ENCODE measurements around the gene B3GALT6. TPM values are rescaled to one million over a fixed set of nuclear protein-coding genes. Genes with fewer than 3 reads are reported as not detected.

B3GALT6 gene
- polyA plus RNA-seq, 1 experiment = 20.9 TPM

DNA sequence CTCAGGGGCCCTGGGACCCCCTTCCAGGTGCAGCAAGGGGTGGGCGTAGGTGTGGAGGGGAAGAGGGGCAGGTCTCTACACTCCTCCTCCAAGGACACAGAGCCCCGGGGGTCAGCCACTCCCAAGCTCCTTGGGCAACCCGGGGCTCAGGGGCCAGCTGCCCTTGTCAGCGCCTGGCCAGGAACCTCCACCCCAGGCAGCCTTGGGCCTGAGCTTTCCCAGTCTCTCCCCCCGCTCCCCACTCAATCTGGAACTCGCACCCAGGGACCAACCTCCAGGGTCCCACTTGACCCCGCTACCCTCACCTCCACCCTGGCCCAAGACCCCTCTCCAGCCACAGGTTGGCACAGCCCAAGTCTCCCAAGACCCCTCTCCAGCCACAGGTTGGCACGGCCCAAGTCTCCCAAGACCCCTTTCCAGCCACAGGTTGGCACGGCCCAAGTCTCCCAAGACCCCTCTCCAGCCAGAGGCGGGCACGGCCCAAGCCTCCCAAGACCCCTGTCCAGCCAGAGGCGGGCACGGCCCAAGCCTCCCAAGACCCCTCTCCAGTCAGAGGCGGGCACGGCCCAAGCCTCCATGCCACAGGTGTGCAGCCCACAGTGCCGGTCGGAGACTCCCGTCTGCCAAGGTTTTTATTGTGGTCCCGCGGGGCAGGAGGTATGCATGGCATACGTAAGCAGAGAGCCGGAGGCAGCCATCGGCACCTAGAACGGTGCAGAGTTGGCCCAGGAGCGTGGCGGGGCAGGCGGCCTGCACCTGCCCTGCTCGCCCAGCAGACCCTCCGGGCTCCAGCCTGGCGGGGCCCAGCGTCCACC lies 21.1 kb upstream of the B3GALT6 start:
- CTCF ChIA-PET = interaction anchor here (1.0 kb wide), 1 partner anchor 9 kb away, joined by 3 read pairs; no protein-coding TSS in a partner anchor

GRCh38 chr1:1211541-1212441 lies 20.2 kb upstream of the B3GALT6 start:
- DNase-seq (ENCODE audit: low read depth) = no peak
- Histone ChIP-seq H3K36me3 (ENCODE audit: control insufficient read depth, insufficient read depth, low read length) (peaks cover 4% of the 10 kb centered on the region), H3K4me3 (ENCODE audit: low read depth, low read length) (no peak overlapping the region), H3K27me3 (ENCODE audit: control insufficient read depth, insufficient read depth, low read length) (no peaks in the 10 kb centered on the region)
- CTCF ChIA-PET = no interaction called here
- TF ChIP-seq, protein P1, sequence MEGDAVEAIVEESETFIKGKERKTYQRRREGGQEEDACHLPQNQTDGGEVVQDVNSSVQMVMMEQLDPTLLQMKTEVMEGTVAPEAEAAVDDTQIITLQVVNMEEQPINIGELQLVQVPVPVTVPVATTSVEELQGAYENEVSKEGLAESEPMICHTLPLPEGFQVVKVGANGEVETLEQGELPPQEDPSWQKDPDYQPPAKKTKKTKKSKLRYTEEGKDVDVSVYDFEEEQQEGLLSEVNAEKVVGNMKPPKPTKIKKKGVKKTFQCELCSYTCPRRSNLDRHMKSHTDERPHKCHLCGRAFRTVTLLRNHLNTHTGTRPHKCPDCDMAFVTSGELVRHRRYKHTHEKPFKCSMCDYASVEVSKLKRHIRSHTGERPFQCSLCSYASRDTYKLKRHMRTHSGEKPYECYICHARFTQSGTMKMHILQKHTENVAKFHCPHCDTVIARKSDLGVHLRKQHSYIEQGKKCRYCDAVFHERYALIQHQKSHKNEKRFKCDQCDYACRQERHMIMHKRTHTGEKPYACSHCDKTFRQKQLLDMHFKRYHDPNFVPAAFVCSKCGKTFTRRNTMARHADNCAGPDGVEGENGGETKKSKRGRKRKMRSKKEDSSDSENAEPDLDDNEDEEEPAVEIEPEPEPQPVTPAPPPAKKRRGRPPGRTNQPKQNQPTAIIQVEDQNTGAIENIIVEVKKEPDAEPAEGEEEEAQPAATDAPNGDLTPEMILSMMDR (IDR thresholded peaks at IDR 0.05; ENCODE audit: insufficient read depth, low read depth, low read length) = no peak
- POLR2A ChIA-PET = no interaction called here

More for the DNA sequence above, 21.1 kb upstream of the B3GALT6 start:
- Histone ChIP-seq H3K36me3 (ENCODE audit: control insufficient read depth, insufficient read depth, low read length) (no peaks in the 10 kb centered on the region; the same call in 1 of the 2 replicates), H3K4me3 (ENCODE audit: low read depth, low read length) (no peak overlapping the region), H3K27me3 (ENCODE audit: control insufficient read depth, insufficient read depth, low read length) (no peaks in the 10 kb centered on the region)
- TF ChIP-seq, protein P1 (IDR thresholded peaks at IDR 0.05; ENCODE audit: insufficient read depth, low read depth, low read length) = no peak
- POLR2A ChIA-PET = no interaction called here
- DNase-seq (ENCODE audit: low read depth) = no peak

- POLR2A ChIA-PET = no interaction called here
- no peaks in the 10 kb centered on the region for H3K27me3 ChIP-seq (ENCODE audit: control insufficient read depth, insufficient read depth, low read length)
- TF ChIP-seq, protein P1 (IDR thresholded peaks at IDR 0.05; ENCODE audit: insufficient read depth, low read depth, low read length) = no peak
- CTCF ChIA-PET = interaction anchor here (0.5 kb wide), 1 partner anchor 89 kb away, joined by 4 read pairs; no protein-coding TSS in a partner anchor
- H3K36me3 ChIP-seq (ENCODE audit: control insufficient read depth, insufficient read depth, low read length) = peaks cover 6% of the 10 kb centered on the region
- no peak overlapping the region for H3K4me3 ChIP-seq (ENCODE audit: low read depth, low read length)
- DNase-seq (ENCODE audit: low read depth) = no peak
These were observed 19.2 kb upstream of the B3GALT6 start for GRCh38 chr1:1212780-1213344.

GRCh38 chr1:1213345-1214265 lies 18.4 kb upstream of the B3GALT6 start, which contains the start of gene TNFRSF4:
TSS of gene TNFRSF4 (minus strand) at chr1:1214153. CDS start at chr1:1214127, 26 bp downstream.
- CTCF ChIA-PET = interaction anchor here (0.5 kb wide), 1 partner anchor 89 kb away, joined by 4 read pairs; no protein-coding TSS in a partner anchor
- Histone ChIP-seq H3K27me3 (ENCODE audit: control insufficient read depth, insufficient read depth, low read length) (no peaks in the 10 kb centered on the region), H3K36me3 (ENCODE audit: control insufficient read depth, insufficient read depth, low read length) (peaks cover 8% of the 10 kb centered on the region), H3K4me3 (ENCODE audit: low read depth, low read length) (no peak within 1 kb of the TSS)
- TF ChIP-seq, protein P1 (IDR thresholded peaks at IDR 0.05; ENCODE audit: insufficient read depth, low read depth, low read length) = no peak
- DNase-seq (ENCODE audit: low read depth) = no peak
- POLR2A ChIA-PET = no interaction called here
